HG03045 (cell line): ENCODE data around the gene DMTF1.
"Not testable (repeated sequence)": the region's sequence is repeated elsewhere in the genome, so short reads cannot be mapped to it uniquely, and the experiment has no call there.

ENCODE experiments used
- ATAC-seq: cut with Tn5 transposase; IDR thresholded peaks from one replicate; pipeline ENCODE4 v1.9.1; 2021; ENCODE audit warnings: mild to moderate bottlenecking, moderate library complexity; ENCODE audit not compliant: unreplicated experiment

Gene DMTF1, protein sequence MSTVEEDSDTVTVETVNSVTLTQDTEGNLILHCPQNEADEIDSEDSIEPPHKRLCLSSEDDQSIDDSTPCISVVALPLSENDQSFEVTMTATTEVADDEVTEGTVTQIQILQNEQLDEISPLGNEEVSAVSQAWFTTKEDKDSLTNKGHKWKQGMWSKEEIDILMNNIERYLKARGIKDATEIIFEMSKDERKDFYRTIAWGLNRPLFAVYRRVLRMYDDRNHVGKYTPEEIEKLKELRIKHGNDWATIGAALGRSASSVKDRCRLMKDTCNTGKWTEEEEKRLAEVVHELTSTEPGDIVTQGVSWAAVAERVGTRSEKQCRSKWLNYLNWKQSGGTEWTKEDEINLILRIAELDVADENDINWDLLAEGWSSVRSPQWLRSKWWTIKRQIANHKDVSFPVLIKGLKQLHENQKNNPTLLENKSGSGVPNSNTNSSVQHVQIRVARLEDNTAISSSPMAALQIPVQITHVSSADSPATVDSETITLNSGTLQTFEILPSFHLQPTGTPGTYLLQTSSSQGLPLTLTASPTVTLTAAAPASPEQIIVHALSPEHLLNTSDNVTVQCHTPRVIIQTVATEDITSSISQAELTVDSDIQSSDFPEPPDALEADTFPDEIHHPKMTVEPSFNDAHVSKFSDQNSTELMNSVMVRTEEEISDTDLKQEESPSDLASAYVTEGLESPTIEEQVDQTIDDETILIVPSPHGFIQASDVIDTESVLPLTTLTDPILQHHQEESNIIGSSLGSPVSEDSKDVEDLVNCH

DNA sequence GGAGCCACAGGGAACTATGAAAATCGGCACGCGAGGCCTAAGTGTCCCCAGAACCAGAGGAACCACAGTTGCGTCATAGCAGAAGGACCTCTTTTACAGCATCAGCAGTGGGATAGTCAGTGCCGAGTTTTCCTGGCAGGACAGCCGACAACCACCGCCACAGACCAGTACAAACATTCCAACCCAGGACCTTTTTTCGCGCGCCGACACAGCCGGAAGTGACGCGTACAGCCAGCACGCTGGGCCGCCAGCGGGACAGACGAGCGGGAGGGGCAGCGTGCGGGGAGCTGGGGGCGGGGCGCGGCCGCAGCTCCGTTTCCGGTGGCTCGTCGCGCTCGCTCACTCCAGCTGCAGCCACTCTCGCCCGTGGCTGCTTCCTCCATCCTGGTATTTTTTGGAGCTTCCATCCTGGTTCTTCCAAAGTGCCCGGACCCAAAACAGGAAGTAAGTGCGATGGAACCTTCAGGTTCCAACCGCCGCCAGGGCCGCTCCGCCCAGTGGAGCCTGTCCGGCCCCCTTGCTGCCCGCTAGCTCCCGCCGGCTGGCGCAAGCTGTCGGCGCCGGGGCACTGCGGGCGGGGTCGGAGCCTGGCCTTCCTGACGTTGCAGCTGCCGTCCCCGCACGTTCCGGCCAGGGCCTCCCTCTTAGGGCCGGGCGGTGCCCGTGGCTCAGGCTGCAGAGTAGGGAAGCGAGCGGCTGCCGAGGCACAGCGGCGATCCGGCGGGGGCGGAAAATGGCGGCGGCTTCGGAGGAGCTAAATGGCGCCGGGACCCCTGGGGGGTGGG is at the start of gene DMTF1:
DMTF1 (plus strand) TSS at position 342 of the 785 bp plus-strand sequence. CDS start 12,489 bp downstream, outside the sequence.
- ATAC-seq: peak; percentile 89

DNA sequence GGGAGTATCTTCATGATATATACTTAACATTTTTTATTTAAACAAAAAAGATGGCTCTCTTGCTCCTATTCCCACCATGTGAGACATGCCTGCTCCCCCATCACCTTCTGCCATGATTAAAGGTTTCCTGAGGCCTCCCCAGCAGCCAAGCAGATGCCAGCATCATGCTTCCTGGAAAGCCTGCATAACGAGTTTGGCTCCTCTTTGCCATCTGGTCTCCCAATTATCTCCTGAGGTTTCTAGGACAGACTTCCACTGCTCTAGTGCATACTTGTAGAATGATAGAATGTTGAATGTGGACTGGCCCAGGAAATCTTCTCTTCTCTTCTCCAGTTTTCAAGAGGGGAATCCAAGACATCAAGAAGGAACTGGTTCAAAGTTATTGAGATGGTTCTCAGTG is 46.9 kb upstream of the DMTF1 start:
- no peak for ATAC-seq

DNA sequence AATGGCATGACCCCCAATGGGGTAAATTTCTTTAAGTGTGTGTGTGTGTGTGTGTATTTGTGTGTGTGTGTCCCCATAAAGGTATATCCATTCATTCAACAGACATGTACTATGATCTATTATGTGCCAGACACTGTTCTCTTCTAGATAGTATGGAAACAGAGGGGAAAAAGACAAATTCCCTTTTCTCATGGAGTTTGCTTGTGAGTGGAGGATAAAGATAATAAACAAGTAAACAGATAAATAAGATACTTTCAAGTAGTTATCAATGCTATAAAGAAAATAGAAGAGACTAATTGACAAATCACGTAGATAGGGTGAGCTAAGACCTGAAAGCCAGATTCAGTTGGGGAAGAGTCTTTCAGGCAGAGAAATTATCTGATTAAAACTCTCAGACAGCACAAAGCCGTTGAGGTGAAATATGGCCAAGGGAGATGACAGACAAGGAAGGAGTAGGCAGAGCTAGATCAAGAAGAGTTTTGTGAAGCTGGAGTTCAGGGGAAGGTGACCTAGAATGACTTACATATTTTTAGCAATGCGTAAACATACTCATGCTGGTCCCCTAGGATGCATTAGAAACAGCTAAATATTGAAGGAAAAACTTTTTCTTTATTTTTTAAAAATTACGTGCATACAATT is 45.2 kb upstream of the DMTF1 start:
- no peak for ATAC-seq

DNA sequence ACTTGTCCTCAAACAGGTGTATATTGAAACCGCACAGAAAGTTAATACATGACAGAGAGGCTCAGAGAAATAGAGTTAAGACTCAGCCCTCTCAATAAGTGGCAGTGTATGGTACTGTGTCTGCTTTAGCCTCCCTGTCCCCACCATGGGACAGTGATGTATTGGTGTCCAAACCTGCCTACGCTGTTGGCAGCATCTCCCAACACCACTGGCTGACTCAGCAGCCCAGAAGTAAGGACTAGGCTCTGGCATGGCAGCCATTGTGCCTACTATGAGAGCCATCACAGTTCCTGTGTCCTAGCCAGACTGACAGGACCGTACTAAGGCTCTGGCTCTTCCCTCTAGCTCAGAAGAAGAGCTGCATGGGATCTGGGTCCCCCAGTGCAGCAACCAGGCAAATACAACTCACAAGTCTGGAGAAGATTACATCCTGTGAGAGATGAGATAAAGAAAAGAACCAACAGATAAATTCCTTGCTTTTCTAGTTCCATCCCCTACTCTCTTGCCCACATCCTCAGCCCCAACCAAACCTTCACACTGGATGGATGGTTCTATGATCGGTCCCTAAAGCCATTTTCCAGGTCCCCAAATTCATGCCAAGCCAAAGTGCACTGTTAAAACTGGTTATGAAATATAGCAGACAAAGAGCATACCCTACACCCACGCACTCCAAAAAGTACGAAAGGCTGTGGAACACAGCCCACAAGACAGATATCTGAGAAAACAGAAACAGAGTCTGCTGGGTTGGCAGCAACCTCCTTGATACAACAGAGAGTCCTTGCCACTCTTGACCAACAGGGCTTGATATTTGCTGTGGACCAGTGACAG is 44.1 kb upstream of the DMTF1 start:
- no peak for ATAC-seq

DNA sequence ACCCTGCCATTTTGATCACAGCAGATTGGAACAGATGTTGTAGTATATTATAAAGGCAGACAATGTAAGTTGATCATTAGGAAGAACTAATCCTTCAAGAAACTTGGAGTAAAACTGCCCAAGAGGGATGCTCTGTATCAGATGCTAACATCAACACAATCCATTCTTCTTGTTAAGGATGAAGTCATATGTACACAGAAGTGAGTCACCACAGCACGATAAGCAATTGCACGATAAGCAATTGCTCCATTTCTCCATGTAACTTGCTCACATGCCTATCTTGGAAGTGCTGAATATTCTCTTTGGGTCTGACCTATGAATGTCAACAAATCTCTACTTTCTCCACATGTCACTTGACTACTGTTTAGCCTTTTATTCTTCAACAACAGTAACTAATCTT is 41.5 kb upstream of the DMTF1 start:
- no peak for ATAC-seq

DNA sequence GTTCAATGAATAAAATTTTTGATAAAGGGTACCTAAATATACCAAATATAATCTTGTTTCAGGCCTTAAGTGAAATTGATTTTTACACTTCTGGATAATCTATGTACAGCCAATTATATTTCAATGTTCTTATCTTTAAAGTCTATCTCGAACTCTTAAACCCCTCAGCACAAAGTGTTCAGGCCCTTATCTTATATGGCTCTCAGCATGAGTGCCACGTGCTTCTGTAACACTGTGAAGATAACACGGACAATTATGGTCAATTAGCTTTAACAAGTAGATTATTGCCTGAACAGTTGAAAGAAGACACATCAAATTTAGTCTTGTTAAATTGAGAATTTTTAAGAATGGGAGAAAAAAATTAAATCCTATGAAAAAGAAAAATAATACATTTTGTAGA is 40.4 kb upstream of the DMTF1 start:
- no peak for ATAC-seq

DNA sequence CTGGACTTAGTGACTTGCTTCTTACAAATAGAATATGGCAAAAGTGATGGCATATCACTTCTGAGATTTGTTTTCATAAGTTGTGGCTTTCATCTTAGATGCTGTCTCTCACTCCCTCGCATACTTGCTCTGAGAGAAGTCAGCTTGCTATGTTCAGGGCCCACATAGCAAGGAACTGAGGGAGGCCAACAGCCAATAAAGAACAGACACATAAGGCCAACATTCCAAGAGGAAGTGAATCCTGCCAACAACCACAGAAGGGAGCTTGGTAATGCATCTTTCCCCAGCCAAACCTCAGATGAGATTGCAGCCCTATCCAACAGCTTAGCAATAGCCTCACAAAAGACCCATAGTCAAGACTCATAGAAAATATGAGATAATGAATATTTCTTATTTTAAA is 39.2 kb upstream of the DMTF1 start:
- ATAC-seq: no peak

DNA sequence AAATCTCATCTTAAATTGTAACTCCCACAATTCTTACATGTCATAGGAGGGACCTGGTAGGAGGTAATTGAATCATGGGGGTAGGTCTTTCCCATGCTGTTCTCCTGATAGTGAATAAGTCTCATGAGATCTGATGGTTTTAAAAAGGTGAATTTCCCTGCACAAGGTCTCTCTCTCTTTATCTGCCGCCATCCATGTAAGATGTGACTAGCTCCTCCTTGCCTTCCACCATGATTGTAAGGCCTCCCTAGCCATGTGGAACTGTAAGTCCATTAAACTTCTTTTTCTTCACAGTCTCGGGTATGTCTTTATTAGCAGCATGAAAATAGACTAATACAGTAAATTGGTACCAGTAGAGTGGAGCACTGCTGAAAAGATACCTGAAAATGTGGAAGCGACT is 38.3 kb upstream of the DMTF1 start:
- not testable (repeated sequence) for ATAC-seq

DNA sequence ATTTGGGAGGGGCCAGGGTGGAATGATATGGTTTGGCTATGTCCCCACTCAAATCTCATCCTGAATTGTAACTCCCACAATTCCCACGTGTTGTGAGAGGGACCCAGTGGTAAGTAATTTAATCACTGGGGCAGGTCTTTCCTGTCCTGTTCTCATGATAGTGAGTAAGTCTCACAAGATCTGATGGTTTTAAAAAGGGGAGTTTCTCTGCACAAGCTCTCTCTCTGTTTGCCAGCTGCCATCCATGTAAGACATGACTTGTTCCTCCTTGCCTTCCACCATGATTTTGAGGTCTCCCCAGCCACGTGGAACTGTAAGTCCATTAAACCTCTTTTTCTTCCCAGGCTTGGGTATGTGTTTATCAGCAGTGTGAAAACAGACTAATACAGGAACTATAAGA is 36.5 kb upstream of the DMTF1 start:
- not testable (repeated sequence) for ATAC-seq

DNA sequence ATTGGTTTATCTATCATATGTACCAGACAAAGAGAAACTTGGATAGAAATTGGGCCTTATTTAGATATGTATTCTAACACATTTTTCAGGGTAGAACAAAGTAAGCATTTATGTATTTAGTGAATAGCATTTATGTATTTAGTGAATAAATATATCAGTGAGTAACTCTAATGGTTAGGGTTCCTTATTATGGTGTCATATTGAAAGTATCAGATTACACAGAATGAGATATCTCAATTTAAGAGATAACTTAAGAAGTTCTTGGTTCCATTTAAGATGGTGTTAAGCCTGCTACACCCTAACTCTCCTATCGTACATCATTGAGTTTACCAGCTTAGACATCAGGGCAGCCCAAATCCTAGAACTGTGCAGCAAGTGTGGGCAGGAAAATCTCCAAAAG is 35.9 kb upstream of the DMTF1 start:
- ATAC-seq: no peak

DNA sequence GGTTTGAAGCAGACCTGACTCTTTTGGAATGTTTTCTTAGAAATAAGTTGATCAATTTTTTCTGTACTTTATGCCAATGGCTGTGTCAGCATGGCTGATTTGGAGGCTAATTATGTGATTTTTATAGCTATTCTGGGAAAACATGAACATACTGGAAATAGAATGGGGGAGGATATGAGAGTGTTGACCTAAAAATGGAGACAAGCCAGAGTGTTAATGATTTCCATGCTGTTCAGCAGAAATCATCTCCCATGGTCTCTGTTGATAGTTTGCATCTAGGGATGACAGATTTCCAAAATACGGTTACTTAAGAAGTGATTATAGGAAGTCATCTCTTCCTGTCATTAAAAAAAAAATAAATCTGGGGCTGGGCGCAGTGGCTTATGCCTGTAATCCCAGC is 32.7 kb upstream of the DMTF1 start:
- ATAC-seq: no peak

DNA sequence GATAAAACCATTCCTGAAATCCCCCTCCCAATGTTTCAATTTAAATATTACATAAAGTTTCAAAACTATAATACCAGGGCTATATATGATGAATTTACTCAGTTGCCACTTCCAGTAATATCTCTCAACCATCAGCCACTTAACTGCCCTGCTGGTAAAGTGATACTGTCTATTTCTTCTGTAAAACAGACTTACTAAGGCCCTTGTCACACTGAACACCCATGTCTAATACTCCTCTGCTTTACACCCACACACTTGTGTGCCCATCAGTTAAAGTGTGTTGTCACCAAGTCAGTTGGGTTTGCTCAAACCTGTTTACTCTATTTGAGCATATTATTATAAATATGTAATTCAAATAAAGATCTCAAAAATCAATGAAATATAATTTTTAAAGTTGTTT is 29.1 kb upstream of the DMTF1 start:
- ATAC-seq: no peak

DNA sequence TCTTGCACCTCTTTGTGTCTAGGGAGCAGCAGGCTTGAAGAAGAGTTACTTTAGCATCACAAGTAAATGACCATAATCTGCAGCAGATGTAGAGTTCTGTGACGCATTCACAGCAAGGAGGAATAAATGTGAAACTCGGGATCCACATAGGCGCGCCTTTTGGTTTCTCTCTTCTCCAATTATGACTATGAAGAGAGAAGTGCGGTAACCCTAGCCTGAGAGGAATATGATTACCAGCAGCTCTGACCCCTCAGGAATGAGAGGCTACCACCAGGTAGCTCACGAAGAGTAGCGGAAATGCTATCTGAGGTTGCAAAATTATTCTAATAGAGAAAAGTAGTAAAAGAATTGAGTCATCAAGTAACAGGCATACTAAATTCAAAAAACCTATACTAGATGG is 25.2 kb upstream of the DMTF1 start:
- no peak for ATAC-seq

DNA sequence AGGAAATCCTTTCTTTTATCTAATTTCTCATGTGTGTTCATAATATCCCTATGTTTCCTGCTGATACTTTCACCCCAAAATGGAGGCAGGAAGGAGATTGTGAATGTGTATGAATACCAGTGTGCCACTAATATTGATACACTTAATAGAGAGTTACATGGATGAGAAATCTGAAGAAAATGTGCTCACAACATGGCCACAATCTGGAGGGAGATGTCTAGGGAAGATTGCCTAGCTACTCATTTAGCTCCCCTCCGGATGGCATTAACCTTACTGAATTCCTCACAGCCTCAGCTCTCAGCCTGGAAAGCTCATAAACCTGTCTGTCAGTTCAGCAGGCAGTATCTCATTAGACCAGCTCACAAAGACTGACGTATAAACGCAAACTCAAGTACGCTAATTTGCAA is 23.4 kb upstream of the DMTF1 start:
- no peak for ATAC-seq

DNA sequence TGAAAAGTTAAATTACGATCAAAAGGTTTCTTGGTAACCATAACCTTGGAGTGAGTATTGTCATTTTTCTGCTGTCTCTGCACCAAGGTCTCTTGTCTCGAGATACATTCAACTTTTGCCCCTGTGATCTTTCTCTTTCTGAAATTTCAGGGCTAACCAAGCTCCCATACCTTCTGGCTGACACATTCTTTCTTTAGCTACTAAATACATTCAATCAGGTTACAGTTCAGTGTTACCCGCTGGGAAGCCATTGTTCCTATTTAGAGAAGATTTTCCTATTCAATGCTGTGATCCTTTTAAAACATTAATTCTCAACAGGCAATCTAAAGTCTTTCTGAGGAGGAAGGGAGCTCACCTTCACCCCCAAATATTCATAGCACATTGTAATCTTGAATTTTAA is 22.9 kb upstream of the DMTF1 start:
- no peak for ATAC-seq

DNA sequence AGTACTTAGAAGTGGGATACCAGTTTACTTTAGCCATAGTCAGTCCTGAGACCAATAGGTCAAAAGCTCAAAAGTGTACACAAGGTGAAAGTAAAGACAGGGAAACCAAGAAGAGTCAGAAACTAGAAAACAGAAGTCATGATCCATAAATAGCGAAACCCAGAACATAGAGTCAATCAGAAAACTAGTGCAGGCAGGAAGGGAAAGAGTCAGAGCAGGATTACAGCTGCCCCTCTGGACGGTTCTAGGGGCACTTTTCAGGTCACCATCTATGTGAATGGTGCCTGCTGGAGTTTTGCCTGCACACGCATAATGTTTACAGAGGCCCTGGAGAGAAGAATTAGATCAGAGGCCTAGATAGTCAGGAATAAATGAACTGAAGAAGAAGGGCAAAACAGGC is 22.4 kb upstream of the DMTF1 start:
- peak; percentile 95 for ATAC-seq

DNA sequence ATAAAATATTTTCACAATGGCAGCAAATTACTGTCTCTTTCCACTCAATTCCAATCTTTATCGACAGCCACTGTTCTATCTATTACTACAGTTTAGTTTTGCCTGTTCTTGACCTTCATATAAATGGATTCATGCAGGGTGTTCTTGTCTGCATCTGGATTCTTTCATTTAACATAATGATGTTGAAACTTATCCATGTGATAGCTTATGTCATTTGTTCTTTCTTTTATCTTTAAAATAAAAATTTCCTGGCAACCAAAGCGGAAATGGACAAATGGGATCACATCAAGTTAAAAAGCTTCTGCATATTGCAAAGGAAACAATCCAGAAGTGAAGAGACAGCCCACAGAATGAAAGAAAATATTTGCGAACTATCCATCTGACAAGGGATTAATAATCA is 20.5 kb upstream of the DMTF1 start:
- ATAC-seq: no peak

DNA sequence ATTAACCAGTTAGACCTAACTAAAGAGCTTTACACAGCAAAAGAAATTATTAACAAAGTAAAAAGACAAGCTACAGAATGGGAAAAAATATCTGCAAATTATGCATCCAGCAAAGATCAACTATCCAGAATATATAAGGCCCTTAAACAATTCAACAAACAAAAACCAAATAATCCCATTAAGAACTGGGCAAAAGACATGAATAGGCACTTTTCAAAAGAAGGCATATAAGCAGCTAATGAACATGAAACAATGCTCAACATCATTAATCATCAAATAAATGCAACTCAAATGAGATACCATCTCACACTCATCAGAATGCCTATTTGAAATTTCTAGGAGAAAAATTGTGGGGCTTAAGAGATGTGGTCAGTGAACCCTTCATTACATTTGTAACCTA is 15.0 kb upstream of the DMTF1 start:
- no peak for ATAC-seq

DNA sequence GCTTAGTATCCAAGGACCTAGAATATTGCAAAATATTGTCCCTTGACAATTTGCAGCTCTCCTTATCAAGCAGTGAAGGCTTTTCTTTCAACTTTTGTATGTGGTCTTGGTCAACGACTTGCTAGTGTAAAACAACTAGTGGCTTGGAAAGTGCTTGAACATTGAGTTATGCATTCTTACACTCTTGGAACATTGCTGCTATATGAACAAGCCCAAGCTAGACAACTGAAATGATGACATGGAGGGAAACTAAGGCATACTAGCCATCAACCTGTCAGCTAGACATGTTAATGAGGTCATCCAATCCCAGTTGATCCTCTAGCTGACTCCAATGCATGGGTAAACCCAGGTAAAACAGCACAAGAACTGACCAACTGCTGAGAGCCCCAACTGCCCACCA is 12.7 kb upstream of the DMTF1 start:
- ATAC-seq: no peak

DNA sequence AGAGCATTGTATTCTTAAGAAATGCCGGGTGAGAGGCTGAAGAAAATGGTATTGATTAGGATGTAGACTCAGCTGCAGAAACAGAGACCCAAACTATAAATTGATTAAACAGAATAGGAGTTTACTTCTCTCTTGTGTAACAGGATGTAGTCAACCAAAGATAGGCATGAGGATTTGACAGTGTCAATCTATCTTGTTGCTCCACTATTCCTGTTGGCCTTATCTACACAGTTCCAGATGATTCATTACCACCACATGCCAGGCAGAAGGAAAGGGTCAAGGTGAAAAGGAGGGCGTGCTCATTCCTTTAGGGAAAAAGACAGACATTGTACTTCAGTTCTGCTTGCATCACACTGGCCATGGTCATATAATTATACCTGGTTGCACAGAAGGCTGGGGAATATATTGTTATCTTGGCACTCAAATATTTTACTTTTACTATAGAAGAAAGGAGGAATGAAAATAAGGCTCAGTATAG is 11.9 kb upstream of the DMTF1 start:
- no peak for ATAC-seq
